GM21381 (cell line): Measurements from ENCODE around the gene AMACR.

Experiments
- ATAC-seq: cut with Tn5 transposase; IDR thresholded peaks from one replicate; pipeline ENCODE4 v1.9.1; 2021; ENCODE audit warnings: mild to moderate bottlenecking, moderate library complexity; ENCODE audit not compliant: unreplicated experiment

Gene AMACR

DNA sequence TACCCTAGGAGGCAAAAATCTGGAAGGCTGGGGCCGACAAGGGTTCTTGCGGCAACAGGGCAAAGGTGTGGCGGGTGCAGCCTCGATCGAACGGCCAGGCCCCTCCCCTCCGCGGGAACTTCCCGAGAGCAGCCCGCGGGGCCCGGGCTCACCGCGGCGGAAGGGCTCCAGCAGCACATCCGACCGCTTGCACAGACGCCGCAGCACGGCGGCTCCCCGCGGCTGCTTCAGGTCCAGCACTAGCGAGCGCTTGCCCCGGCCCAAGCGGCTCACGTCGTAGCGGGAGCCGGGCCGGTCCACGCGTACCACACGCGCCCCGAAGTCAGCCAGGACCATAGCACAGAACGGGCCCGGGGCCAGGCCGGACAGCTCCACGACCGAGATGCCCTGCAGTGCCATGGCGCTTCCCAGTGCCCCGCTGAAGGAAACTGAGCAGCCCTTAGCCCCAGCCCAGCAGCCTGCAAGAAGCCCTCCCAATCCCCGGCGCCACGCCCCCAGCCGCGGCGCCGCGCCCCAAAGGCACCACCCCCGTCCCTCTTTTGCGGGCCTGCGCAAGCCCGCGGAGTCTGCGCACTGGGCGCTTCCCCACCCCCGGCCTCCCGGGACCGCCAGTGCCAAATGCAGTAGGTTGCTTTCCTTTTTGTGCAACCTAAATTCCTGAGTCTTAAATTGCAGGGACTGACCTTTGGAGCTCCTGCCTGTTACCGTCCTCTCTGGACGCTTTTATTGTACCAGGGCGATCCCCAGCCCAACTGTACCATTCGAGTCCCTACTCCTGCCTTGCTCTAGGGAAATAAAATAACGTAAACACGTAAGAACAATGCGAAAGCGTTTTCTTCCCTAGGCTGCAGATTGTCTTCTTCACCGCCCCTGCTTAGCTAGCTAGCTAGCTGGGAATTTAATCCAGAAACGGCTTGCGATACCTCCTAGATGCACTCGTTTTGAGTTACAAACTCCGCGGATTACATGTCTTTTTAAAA, at the start of gene AMACR:
Gene AMACR, minus strand, starts transcription at position 430 of the 980 bp plus-strand sequence. Its CDS starts 31 bp downstream, at position 399.
- peak; percentile 95 for ATAC-seq

DNA sequence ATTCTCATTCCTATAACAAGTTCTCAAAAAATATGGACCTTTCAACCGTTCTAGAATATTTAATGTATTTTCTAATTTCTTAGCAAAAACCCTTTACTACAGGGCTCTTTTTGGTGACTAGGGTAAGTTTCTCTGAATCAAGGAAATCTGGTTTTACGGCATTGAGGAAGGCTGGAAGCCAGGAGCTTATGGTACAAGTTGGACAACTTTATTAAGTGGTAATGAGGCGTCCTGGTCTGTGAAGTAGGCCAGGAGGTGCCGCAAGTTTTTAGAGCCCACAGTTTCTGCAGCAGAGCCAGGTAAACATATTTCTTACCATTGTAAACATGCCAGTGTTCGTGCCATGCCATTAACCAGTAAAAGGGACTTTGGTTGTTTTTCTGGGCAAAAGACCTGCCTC, 49.7 kb upstream of the AMACR start:
- no peak for ATAC-seq

GRCh38 chr5:34057118-34057517, 49.3 kb upstream of the AMACR start:
- ATAC-seq: no peak

GRCh38 chr5:34055667-34056066, 47.8 kb upstream of the AMACR start:
- no peak for ATAC-seq

GRCh38 chr5:34054400-34054729, 46.5 kb upstream of the AMACR start:
- no peak for ATAC-seq

DNA sequence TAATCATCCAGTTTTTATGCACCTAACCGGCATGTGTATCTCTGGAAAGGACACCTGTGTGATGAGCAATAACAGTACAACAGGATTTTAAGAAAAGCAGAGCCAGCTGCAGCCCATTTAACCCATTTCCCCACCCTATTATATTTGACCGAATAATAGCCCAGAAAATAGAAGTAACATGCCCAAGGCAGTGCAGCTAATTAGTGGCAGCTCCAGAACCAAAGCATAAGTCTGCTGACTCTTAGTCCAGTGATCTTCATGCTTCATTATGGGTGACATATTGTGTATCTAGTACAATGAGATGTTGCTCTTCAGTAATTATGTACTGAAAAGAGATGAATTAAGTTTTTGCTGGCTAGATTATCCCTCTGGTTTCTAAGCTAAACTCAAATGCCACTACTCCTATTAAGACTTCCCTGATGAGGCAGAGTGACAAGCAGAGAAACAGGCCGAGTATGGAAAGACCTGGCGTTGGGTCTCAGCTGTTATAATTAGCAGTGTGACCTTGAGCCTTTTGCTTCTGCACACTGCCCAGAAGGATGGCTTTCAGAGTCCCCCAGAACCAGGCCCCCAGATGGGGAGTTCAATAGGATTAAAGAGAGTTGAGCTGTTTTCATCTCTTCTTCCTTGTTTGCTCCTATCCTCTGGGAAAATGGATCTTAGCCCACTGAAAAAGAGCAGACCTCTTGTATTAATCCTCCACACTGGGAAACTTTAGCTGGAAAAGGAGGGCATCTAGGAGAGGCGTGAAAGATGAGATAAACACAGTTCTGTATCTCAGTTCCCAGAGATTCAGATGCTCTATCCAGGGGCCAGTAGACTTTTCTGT, 45.9 kb upstream of the AMACR start:
- no peak for ATAC-seq

- ATAC-seq: no peak
These were observed 45.3 kb upstream of the AMACR start for GRCh38 chr5:34053133-34053532.

GRCh38 chr5:34051374-34051980, 43.6 kb upstream of the AMACR start:
- no peak for ATAC-seq

GRCh38 chr5:34047774-34048572, 40.1 kb upstream of the AMACR start:
- no peak for ATAC-seq

DNA sequence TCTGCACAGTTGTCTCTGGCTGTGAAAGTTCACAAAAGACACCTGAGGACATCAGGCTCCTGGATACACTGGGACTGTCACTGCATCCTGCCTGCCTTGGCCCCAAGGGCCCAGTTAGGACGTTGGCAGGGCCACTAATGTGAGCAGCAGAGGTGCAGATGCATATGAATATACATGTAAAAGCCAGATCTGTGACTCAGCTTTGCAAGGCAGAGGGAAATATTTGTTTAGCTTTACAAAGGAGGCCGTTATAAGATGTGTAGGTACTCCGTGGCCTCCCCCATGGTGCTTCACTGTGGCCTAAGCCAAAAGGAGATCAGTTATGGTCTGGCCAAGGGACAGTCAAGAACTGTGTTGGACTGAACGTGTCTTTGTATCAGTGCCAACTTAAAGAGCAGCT, 39.3 kb upstream of the AMACR start:
- ATAC-seq: no peak

GRCh38 chr5:34045996-34046395, 38.1 kb upstream of the AMACR start:
- ATAC-seq: no peak

DNA sequence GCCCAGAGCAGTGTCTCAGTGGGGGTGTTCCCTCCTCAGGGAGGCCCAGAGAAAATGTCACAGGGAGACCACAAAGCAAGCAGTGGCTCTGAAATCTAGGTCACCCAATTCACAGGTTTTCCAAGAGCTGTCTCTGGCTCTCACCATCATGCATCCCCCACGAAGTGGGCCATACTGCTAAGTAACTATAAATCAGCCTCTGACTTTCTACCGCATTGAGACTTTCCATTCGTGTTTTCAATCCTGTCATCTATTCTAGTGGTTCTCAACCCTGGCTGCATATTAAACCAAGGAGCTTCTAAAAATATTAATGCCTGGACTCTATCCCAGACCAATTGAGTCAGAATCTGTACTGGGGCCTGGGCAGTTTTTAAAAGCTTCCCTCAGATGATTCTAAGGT, 37.2 kb upstream of the AMACR start:
- no peak for ATAC-seq

DNA sequence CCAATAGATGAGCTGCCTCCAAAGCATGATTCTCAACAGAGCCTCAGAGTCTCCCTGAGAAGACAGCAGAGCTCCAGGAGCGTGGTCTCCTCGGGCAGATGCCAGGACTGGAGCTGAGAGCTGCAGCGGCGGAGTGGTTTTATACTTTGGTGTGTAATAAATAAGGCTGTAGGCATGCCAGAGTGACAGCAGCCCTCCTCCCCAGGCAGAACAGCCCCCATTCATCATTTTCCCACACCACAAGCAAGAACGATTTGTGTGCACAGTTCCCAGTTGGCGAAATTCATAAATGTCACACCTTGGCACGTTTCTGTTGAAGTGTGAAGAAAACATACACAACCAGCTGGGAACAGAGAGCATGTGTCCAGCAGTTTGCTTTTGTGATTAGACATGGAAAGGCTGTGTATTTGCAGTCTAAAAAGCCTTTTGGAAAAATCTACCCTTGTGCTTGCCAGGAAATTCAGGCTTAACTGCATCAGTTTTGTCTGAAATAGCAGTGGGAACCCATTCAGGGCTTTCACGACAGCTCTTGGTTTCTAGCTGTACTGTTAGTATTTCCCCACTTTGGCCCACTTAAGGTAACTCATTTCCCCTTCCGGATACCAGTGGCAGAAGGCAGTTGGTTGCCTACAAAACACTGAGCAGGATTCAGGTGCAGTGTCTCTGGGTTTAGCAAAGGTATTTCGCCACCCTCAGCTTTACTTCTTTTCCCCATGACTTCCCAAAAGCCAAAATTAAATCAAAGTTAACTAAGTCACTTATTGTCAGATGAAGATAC, 35.4 kb upstream of the AMACR start, which contains the start of gene C1QTNF3:
Gene C1QTNF3, minus strand, starts transcription at position 115 of the 778 bp plus-strand sequence. Its CDS starts 88 bp downstream, at position 27.
- ATAC-seq: no peak

- no peak for ATAC-seq
These were observed 34.5 kb upstream of the AMACR start for GRCh38 chr5:34042321-34042720.

GRCh38 chr5:34041247-34041972, 33.6 kb upstream of the AMACR start:
- no peak for ATAC-seq

DNA sequence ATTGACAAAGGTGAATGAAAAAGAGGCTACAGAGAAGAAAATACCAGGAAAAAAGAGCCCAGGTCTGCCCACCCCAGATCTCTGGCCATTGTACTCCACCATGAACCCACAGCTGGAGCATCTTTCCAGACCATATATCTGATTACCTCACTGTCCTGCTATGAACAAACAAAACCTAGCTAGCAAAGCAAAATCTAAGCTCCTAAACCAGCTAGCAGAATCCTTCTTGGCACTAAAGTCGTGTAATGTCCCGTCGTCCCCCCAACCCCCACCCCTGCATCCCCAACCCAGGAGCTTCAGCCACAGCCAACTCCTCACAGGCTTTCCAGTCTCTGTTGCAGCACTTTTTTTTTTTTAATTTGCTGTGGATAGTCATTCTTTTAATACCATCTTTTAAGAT, 32.6 kb upstream of the AMACR start:
- ATAC-seq: no peak

DNA sequence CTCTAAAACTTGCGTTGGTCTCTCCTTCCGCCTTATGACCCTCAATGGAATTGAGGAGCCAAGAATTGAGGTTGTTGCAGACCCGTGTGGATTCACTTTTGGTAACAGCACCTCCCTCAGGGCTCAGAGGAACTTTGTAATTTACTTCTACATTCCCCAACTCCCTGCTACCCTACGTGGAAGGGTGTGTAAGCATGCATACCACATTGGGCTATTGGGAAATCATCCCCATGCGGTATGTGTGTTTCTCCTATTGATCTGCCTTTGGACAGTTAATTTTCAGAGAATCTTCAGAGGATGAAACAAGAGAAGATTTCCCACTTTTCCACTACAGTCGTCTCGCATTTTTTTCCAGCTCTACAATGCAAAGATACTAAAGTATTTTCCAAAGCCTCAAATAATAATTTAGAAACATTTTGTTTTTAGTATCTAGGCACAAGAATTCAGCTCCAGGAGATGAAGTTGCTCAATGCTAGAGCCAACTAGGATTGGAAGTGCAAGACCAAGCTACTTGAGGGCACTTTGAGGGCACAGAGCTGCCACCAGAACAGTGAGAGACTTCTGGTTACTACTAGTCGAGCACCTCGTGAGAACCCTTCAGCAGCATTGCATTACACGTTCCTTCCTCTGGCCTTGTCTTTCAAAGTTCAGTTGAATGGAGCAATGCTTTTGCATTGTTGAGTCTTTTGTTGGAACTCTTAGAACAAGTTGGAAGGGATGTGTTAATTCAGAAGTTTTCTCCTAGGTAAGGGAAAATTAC, 31.7 kb upstream of the AMACR start:
- no peak for ATAC-seq

DNA sequence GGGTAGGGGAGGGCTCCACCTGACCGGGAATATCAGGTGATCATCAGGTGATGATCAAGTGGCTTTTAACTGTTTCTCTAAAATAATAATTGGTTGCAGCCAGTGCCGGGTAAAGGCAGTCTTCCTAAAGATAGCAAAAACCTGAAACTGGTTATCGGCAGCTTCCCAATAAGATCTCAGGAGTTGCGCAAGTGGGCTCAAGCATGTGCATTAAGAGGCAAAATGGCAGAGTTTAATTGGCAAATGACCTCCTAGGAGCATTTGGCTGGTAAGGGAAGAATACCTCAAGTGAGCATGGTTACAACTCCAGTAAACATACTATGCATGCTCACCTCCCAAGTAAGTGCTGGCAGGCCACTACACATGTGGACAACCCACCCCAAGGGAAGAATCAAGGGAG, 31.0 kb upstream of the AMACR start:
- ATAC-seq: no peak
